ENCODE results near the gene SLC22A8.

GRCh38 chr11:63012430-63012829 is 3.2 kb downstream of the SLC22A8 start:
- TF ChIP-seq, protein P1, sequence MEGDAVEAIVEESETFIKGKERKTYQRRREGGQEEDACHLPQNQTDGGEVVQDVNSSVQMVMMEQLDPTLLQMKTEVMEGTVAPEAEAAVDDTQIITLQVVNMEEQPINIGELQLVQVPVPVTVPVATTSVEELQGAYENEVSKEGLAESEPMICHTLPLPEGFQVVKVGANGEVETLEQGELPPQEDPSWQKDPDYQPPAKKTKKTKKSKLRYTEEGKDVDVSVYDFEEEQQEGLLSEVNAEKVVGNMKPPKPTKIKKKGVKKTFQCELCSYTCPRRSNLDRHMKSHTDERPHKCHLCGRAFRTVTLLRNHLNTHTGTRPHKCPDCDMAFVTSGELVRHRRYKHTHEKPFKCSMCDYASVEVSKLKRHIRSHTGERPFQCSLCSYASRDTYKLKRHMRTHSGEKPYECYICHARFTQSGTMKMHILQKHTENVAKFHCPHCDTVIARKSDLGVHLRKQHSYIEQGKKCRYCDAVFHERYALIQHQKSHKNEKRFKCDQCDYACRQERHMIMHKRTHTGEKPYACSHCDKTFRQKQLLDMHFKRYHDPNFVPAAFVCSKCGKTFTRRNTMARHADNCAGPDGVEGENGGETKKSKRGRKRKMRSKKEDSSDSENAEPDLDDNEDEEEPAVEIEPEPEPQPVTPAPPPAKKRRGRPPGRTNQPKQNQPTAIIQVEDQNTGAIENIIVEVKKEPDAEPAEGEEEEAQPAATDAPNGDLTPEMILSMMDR (IDR thresholded peaks at IDR 0.05), result no peak
- no peak for TF ChIP-seq ZFX (IDR thresholded peaks at IDR 0.05; ENCODE audit: borderline replicate concordance)
